ENCODE results near the gene PWP2.
"Not testable (repeated sequence)": the region's sequence is repeated elsewhere in the genome, so short reads cannot be mapped to it uniquely, and the experiment has no call there.

The PWP2 gene

DNA sequence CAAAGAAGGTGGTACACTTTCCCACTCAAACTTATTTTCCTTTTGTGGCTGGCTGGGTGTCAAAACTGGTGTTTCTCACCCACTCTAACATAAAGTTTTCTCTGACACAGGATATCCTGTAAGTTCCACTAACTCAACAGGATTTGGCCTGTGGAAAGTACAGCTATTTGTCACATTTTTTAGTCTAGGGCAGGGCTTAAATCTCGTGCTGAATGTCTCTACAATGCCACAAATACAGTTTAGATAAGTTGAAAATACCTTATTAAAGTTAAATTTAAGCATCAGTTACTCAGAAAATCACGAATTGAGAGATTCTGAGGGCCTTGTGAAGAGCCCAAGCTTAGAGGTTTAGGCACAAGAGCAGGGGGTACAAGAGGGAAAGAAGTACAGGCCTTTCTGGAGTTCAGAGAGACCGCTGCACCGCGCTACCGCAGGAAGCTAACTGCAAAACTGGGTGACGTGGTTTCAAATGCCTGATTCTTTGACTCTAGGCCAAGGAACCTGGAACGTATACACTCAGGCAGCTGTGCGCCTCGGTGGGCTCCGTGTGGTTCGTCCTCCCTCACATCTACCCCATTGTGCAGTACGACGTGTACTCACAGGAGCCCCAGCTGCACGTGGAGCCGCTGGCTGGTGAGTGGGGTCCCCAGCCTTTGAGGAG, 23.4 kb upstream of the PWP2 start:
- DNase-seq = no peak

DNA sequence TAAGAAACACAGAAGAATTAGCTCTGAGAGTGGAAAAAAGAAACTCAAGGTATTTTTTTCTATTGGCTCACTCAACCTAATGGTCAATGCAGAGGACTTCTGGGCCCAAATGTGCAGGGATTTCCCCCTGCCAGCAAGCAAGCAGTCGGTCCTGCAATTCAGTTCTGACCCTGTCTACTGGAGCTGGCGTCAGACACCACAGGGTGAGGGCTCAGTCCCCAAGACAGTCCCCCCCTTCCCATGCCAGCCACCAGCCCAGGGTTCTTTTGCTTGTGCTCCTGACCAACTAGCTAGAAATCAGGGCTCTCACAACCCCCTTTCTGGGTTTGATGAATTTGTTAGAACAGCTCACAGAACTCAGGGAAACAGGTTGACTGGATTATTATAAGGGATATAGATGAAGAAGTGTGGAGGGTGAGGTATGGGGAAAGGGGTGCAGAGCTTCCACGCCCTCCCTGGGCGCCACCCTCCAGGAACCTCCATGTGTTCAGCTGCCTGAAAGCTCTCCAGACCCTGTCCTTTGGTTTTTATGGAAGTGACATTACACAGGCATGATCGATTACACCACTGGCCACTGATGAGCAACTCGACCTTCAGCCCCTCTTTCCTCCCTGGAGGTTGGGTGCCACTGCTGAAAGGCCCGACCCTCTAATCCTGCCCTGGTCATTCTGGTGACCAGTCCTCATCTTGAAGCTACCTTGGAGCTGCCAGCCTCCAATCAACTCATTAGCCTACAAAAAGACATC, 22.5 kb upstream of the PWP2 start:
- no peak for DNase-seq

- no peak for DNase-seq
Observed at GRCh38 chr21:44085491-44086321, 21.5 kb upstream of the PWP2 start.

DNA sequence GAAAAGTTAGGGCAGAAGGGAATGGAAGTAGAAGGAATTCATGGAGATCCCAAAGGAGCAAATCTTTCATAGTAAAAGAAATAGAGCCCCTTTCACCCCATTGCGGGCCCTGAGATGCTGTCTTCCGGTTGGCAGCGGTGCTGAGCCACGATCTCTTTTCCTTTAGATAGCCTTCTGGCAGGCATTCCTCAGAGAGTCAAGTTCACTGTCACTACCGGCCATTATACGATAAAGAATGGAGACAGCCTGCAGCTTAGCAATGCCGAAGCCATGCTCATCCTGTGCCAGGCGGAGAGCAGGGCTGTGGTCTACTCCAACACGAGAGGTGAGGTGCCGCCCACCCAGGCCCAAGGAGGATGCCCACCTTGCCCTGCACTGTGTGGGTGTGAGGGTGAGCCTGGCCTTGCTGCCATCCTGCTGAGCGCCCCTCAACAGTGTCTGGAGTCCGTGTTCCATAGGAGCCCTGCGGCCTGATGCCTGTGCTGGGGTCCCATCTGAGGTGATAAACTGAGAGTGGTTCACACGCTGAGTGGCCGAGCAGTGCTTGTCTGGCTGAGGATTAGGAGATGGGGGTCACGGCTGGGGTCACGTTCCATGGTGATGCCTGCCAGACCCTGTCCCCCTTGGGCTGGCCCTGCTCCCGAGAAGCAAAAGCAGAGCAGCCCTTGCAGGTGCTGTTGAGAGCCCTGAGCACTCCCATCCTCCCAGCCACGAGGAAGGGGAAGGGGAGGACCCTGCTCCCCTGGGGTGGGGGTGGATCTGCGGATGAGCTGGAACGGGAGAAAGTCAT, 20.4 kb upstream of the PWP2 start:
- DNase-seq = no peak

DNA sequence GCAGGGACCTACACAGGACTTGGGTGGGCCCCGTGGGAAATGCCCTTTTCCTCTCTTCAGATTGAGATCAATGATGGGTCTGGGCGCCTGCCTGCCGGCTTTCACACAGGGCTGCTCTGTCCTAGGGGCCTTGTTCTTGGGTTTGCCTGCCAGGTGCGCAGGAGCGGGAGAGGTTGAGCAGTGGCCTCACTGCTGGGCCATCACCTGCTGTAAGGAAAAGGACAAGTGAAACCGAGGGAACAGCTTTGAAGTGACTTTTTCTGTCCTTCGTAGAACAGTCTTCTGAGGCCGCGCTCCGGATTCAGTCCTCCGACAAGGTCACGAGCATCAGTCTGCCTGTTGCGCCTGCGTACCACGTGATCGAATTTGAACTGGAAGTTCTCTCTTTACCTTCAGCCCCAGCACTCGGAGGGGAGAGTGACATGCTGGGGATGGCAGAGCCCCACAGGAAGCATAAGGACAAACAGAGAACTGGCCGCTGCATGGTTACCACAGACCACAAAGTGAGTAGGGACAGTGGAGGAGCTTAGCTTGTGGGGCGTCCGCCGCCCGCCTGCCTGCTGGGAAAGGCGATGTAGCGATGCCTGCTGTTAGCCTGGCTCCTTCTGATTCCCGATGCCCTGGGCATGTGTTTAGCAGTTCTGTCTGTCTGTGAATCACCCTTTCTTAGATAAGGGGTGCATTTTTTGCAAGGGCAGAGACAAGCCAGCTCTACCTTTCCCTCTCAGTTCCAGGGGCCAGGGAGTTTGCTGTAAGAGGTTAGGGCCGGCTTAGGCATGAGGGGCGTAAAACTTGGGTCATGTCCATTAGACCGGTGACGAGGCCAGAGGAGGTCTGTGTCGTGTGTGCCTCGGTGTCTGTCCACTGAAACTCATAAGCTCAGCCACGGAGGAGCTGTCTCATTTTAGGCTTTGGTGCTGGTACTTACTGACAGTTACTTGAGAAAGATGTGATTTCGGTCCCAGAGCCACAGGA, 19.5 kb upstream of the PWP2 start:
- no peak for DNase-seq

DNA sequence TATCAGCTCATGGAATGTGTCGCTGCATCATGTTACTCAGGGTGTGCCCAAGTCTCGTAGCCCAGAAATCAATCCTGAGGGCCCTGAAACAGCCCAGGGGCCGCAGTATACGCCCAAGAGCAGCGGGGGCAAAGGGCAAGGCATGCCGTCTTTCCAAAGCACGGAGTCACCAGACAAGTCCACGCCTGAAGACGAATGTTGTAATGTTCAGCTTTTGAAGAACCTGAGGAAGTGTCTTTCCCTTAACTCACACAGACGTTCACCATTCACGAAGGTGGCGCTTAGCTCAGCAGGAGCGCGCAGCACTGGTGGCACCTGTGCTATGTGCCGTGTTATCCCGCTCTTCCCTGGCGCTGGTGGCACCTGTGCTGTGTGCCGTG, 18.8 kb upstream of the PWP2 start:
- DNase-seq = no peak

DNA sequence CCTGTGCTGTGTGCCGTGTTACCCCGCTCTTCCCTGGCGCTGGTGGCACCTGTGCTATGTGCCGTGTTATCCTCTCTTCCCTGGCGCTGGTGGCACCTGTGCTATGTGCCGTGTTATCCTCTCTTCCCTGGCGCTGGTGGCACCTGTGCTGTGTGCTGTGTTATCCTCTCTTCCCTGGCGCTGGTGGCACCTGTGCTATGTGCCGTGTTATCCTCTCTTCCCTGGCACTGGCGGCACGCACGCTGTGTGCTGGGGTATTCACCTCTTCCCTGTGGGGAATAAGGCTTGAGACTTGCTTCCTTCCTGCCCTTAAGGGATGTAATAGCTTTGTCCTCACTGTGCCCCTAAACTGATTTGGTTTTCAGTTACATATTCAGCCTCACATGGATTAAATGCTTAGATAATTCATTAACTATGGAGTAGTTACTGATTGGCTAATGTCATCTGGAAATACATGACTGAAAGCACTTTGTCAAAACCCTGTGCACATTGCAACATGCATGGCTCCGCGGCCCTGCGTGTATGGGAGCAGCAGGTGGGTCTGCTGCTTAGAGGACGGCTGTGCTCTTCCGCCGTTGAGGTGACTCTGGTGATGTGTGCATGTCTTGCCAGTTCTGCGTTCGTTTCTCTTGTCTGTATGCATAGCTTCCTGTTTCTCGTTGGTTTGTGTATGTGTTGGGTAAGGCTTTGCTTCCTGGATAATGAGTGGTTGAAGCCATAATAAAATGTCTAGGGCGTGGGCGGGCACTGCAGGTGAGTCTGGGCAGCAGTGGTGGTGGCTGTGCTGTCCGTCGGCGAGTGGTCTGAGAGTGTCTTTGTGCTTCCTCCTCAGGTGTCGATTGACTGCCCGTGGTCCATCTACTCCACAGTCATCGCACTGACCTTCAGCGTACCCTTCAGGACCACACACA, 17.9 kb upstream of the PWP2 start:
- no peak for DNase-seq

GRCh38 chr21:44090325-44090724, 16.9 kb upstream of the PWP2 start:
- no peak for DNase-seq

DNA sequence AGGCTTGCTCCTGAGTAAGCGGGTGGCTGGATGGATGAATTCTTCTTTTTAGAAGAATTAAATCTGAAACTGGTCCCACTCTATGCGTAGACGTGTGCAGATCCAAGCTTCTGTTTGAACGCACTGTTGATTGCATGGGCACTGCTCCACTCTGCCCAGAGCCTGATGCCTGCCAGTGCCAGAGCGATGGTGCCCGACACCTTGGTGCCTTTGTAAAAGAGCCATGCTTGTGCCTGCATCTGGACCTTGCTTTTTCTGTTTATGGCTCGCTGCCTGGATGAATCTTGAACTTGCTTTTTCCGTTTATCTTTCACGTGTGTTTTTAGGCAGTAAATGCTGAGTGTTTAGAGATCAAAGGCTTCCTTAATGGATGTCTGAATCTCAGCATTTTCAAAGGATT, 15.0 kb upstream of the PWP2 start:
- DNase-seq = no peak

DNA sequence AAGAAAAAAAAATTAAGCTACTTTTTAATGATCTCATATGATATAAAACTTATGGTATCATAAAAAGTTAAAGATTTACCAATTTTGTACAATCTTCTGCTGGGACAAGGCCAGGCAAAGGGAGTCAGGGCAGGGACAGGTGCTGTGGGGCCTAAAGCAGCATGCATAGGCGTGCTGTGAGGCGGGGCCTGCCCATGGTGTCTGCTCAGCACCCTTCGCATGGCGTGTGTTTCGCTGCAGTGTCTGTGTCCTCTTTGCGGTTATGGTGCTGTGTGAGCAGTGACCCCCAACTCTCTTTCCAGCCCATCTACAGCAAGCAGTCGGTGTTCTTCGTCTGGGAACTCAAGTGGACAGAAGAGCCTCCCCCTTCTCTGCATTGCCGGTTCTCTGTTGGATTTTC, 13.4 kb upstream of the PWP2 start:
- no peak for DNase-seq

DNA sequence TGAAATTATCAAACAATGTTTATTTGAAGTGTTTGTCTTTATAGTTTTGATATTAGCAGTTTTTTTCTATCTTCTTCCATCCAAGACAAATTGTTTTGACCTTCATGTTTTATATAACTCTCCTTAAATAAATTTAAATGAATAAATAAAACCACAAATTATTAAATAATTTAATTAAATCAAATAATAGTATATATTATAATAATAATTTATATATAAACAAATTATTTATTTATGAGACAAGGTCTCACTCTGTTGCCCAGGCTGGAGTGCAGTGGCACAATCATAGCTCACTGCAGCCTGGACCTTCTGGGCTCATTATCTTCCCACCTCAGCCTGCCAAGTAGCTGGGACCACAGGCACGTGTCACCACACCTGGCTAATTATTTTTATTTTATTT, 12.4 kb upstream of the PWP2 start:
- DNase-seq = no peak

- DNase-seq = not testable (repeated sequence)
Observed at GRCh38 chr21:44098507-44098906, 8.7 kb upstream of the PWP2 start.

DNA sequence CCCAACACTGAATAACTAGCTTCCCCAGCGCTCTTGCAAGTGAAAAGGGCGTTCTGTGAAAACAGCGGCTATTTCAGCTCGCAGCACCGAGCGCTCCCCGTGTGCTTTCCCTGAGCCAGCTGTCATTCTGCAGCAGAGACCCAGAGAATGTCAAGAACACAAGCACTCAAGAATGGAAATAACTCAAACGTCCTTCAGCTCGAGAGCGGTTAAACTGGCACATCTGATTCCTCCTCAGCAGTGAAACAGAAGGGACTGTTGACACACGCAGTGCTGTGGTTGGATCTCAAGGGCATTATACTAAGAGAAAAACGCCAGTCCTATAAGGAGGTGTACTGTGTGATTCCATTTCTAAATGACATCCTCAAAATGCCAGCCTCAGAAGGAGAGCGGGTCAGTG, 8.2 kb upstream of the PWP2 start:
- DNase-seq = not testable (repeated sequence)

DNA sequence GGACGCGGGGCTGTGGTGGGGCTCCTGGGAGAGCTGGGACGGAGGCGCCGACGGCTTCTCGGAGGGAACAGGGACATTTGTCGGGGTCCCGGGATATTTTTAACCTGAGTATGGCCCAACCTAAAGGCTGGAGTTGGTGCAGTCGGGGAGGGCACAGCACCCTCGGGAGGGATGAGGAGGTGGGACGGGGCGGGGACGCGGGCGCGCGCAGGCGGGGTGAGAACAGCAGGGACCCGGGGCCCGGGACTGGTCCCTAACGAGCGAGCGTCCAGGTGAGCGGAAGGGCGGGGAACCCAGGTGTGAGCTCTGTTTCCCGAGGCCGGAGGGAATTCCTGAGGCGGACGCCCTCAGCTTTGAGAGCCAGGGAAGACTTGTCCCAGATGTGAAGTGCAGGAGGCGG, 390 bp downstream of the PWP2 start:
- not testable (repeated sequence) for DNase-seq

- not testable (repeated sequence) for DNase-seq
Observed at GRCh38 chr21:44113702-44114371, 6.6 kb downstream of the PWP2 start.

- DNase-seq = not testable (repeated sequence)
Observed at GRCh38 chr21:44122131-44122530, 14.9 kb downstream of the PWP2 start.

- not testable (repeated sequence) for DNase-seq
Observed at GRCh38 chr21:44127827-44128226, 20.6 kb downstream of the PWP2 start.

DNA sequence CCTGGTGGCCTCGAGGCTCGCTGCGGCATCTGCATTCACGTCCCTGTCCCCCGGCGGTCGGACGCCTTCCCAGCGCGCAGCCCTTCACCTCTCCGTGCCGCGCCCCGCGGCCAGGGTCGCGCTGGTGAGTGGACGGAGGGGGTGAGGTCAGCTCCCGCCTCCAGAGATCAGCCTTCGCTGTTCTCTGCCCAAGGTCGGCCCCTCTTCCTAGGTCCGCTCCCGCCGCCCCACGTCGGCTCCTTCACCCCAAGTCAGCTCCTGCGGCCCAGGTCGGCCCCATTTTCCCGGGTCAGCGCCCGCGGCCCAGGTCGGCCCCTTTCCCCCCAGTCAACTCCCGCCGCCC, 26.5 kb downstream of the PWP2 start:
- DNase-seq = not testable (repeated sequence)

DNA sequence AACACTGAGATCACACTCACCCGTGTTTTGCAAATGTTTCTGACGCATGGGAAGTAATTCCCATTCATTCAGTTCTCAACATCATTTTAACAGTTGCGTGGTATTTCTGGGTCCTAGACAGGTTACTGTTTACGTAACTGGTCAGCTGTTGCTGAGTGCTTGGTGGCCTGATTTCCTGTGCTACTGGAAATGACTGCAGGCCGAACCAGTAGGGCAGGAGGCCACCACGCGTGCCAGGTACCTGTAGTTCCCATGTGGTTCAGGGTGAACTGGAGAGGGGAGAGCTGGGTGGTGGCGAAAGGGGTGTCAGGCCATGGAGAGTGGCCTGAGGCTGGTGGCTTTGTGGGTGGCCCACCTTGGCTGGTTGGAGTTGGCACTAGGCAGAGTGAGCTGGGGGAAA, 27.5 kb downstream of the PWP2 start:
- not testable (repeated sequence) for DNase-seq

GRCh38 chr21:44138039-44138438, 30.8 kb downstream of the PWP2 start:
- not testable (repeated sequence) for DNase-seq
